Thymus (tissue), 11 donors: ENCODE results near the gene COMMD1. TPM values are rescaled to one million over a fixed set of nuclear protein-coding genes. Genes with fewer than 3 reads are reported as not detected.
"Not testable (repeated sequence)": the region's sequence is repeated elsewhere in the genome, so short reads cannot be mapped to it uniquely, and the experiment has no call there.

Experiments used
- DNase-seq, 9 donors: peaks; one replicate each; pipeline ENCODE4 v3.0.0-alpha.2; 2013; ENCODE audit warnings: low spot score in 9 of 9, low read depth in 6 of 9, missing footprints in 1 of 9
- H3K27ac ChIP-seq, 2 donors: one replicate each; pipeline ENCODE4 v1.5.1; 2013; ENCODE audit warnings: control low read depth in 1 of 2, low read depth in 1 of 2, low read length in 1 of 2, mild to moderate bottlenecking in 1 of 2, moderate library complexity in 1 of 2
- H3K27me3 ChIP-seq, 2 donors: one replicate each; pipeline ENCODE4 v1.5.1; 2013; ENCODE audit warnings: low read length in 1 of 2; ENCODE audit not compliant: control insufficient read depth in 2 of 2, insufficient read depth in 1 of 2
- H3K36me3 ChIP-seq, 2 donors: one replicate each; pipeline ENCODE4 v1.5.1; 2013; ENCODE audit warnings: low read length in 1 of 2, mild to moderate bottlenecking in 1 of 2, moderate library complexity in 1 of 2; ENCODE audit not compliant: control insufficient read depth in 2 of 2, insufficient read depth in 2 of 2
- H3K4me1 ChIP-seq, 2 donors: one replicate each; pipeline ENCODE4 v1.5.1; 2013; ENCODE audit warnings: low read length in 2 of 2; ENCODE audit not compliant: control insufficient read depth in 2 of 2, insufficient read depth in 2 of 2
- H3K4me3 ChIP-seq, 2 donors: one replicate each; pipeline ENCODE4 v1.5.1; 2013; ENCODE audit warnings: low read length in 2 of 2, control low read depth in 1 of 2, mild to moderate bottlenecking in 1 of 2
- H3K9me3 ChIP-seq, 2 donors: one replicate each; pipeline ENCODE4 v1.5.1; 2013; ENCODE audit warnings: low read length in 1 of 2, mild to moderate bottlenecking in 1 of 2; ENCODE audit not compliant: control insufficient read depth in 2 of 2, insufficient read depth in 1 of 2
- WGBS: extraction: QIAGEN DNeasy Blood & Tissue Kit; methylation state at CpG from one replicate; pipeline ENCODE4 v1.1.7; 2013; 5-methylcytosine and 5-hydroxymethylcytosine counted together
- polyA plus RNA-seq: library from polyadenylated mRNA; stranded (reverse); fragments of 200-250 nt; gene quantifications from one replicate; pipeline ENCODE4 v1.2.3, GENCODE V29; 2013
- total RNA-seq: library from RNA; stranded (reverse); fragments of 120-200 nt; gene quantifications from one replicate; pipeline ENCODE4 v1.2.4, GENCODE V29; 2013
- donor health status: healthy.

COMMD1 gene
- total and polyA plus RNA-seq, 2 donors: 39.9 to 45.1 TPM

DNA sequence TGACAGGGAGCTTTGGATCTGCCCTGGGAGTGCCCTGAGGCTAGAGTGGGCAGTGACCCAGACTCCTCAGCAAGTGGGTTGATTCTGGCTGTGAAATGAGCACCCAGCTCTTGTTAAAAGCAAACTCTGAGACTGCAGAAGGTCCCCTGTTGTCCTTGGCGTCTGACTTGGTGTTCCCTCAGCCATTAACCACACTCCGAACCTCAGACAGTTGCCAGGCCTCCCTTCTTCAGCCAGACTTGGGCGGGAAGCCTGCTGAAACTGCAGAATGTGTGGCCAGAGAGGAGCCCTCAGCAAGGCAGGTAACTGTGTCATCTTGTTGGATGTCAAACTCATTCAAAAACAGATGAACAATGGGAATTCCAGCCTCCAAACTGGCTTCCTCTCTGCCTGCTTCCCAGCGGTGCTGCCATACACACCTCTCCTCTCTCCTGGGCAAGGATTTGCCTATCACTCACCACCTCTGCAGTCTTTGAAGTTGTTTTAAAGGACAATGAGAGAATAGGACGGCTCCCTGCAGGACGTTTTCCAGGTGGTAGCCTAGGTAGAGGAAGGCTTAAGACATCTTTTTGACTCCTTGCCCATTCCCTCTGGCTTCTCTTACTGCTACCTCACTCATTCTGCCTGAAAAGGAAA, 251.5 kb downstream of the COMMD1 start:
- H3K4me3 ChIP-seq: no peak overlapping the region
- no peak overlapping the region for H3K27ac ChIP-seq
- 88% methylated on average over 6 of the region's 6 CpGs for WGBS
- peaks cover 0 to 3% of the 10 kb centered on the region in 2 donors for H3K9me3 ChIP-seq
- peaks cover 0 to 3% of the 10 kb centered on the region in 2 donors for H3K4me1 ChIP-seq
- H3K36me3 ChIP-seq: no peaks in the 10 kb centered on the region
- H3K27me3 ChIP-seq: no peaks in the 10 kb centered on the region
- no peak for DNase-seq

DNA sequence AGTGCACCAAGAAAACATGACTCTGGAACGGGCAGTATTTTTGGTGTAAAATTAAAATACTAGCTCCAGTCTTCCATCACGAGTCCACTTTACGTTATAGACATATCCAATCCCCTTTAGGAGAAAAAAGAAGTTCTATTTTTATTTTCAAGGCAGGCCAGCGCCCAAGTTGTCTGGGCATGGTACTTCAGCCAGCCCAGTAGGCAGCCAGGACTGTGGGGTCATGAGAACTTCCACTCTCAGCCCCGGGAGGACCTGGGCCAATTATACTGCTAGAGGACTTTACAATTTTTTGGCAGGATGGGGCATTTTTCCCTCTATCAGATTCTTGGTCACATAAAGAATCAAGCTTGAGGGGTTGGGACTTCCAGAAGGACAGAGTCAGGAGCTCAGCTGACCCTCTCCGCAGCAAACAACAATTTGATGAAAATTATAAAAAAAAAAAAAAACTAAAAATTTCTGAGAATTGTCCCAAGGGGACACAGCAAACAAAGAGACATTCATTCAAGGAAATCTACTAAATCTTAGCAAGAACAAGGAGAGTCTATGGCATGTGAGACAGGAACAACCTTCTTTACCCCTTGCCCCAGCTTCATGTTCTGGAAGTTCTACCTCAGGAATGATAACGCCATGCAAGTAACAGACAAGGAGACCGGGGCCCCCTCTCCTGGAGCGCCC, 253.1 kb downstream of the COMMD1 start:
- H3K36me3 ChIP-seq: no peaks in the 10 kb centered on the region
- no peak overlapping the region for H3K27ac ChIP-seq
- DNase-seq: no peak
- peaks cover 0 to 8% of the 10 kb centered on the region in 2 donors for H3K4me1 ChIP-seq
- no peak overlapping the region for H3K4me3 ChIP-seq
- H3K27me3 ChIP-seq: no peaks in the 10 kb centered on the region
- 96% methylated on average over 9 of the region's 9 CpGs for WGBS
- peaks cover 0 to 3% of the 10 kb centered on the region in 2 donors for H3K9me3 ChIP-seq

DNA sequence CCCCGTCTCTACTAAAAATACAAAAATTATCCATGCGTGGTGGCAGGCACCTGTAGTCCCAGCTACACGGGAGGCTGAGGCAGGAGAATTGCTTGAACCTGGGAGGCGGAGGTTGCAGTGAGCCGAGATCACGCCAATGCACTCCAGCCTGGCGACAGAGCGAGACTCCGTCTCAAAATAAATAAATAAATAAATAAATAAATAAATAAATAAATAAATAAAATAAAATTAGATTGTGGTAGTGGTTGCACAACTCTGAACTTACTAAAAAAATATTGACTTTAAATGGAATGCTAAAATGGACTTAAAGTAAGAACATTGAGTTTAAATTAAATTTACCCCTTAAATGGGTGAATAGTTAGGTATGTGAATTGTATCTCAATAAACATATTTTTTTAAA, 255.2 kb downstream of the COMMD1 start:
- over 99% methylated on average over 9 of the region's 9 CpGs for WGBS
- peaks cover 0 to 14% of the 10 kb centered on the region in 2 donors for H3K4me1 ChIP-seq
- not testable (repeated sequence) for DNase-seq, H3K27ac ChIP-seq, H3K9me3 ChIP-seq, H3K27me3 ChIP-seq, H3K36me3 ChIP-seq, H3K4me3 ChIP-seq

DNA sequence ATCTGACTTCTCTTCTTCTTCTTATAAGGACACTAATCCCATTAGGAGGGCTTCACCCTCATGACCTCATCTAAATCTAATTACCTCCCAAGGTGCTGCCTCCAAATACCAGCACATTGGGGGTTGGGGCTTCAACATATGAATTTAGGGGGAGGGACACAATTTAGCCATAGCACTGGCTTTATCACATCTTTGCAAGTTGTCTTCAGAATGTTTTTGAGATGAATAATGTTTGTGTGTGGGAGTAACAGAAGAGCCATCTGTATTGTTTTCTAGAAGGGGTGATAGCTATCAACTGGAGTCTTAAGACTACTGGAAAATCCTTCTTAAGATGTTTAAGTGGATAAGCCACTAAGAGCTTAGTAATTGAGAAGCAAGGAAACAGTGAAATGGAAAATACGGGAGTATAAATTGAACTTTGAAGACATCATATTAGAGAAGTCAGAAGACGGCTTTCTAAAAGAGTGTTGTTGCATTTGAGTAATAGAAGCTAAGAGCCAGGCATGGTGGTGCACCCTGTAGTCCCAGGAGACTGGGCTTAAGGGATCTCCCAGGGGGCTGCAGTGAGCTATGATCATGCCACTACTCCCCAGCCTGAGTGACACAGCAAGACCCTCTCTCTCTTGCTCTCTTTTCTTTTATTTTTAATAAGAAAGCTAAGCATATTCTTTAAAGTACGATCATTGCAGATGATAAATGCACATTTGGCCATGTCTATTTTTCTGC, 257.8 kb downstream of the COMMD1 start:
- H3K4me3 ChIP-seq: no peak overlapping the region
- H3K27me3 ChIP-seq: no peaks in the 10 kb centered on the region
- no peak for DNase-seq
- no peaks in the 10 kb centered on the region for H3K36me3 ChIP-seq
- peaks cover 0 to 14% of the 10 kb centered on the region in 2 donors for H3K4me1 ChIP-seq
- WGBS: 98% methylated on average over 3 of the region's 3 CpGs
- no peak overlapping the region for H3K27ac ChIP-seq
- H3K9me3 ChIP-seq: no peaks in the 10 kb centered on the region

DNA sequence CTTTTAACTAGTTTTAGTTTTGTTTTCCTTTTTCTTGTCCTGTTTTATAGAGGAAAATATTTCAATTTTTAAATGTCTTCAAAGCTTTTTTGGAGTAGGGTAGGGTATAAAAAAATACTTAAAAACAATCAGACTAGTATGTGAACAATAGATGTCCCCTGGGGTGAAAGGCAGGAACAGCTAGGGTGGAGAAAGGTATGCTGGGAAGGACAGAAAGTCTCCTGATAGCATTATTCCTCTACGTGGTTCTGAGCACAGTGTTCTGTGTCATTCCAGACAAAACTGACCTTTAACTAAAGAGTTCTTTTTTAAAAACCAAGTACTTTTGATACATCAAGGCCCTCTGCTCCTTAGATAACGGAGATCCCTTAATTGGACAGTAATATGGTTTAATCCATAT, 258.4 kb downstream of the COMMD1 start:
- DNase-seq: no peak
- Histone ChIP-seq H3K27ac (no peak overlapping the region), H3K36me3 (no peaks in the 10 kb centered on the region), H3K4me1 (peaks cover 0 to 14% of the 10 kb centered on the region in 2 donors), H3K4me3 (no peak overlapping the region), H3K27me3 (no peaks in the 10 kb centered on the region), H3K9me3 (no peaks in the 10 kb centered on the region)
- WGBS: 96% methylated on average over 2 of the region's 2 CpGs

DNA sequence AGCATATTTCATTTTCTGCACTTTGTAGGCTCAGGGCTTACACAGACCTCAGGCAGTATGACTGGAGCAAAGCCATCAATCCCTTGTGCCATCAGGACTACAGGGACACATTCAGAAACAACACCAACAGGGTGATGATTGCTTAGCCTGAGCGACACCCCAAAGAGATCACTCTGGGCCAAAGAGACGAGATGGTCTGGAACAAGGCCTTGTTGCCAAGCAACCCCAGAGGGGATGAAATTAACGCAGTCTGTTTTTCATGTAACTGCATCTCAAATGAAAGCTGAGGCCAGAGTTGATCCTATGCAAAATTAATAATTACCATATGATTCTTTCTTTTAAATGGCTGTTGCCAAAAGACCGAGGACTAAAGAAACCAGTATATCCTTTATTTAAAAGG, 270.3 kb downstream of the COMMD1 start:
- no peak overlapping the region for H3K4me3 ChIP-seq
- H3K36me3 ChIP-seq: no peaks in the 10 kb centered on the region
- H3K4me1 ChIP-seq: peaks cover 11 to 46% of the 10 kb centered on the region in 2 donors
- no peaks in the 10 kb centered on the region for H3K9me3 ChIP-seq
- 97% methylated on average over 4 of the region's 4 CpGs for WGBS
- H3K27ac ChIP-seq: no peak overlapping the region
- no peak for DNase-seq
- no peaks in the 10 kb centered on the region for H3K27me3 ChIP-seq

DNA sequence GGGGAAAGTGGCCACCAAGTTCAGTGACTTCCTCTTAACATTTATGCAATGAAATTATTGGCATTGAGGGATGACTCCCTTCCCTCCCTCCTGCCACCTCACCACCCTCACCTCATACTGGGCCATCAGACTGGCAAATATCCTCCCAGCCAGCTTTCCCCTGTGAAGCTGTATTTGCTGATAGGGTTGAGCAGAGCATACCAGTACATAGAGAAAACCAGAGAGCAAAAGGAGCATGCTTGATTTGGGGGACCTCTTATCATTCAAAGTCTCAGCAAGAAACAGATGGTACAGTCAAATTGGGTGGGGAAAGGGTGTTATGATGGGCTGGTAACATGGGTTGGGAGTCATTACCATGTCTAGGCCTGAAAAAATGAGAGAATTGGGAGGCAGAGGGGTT, 271.3 kb downstream of the COMMD1 start:
- Histone ChIP-seq H3K27me3 (no peaks in the 10 kb centered on the region), H3K4me1 (peaks cover 16 to 57% of the 10 kb centered on the region in 2 donors), H3K4me3 (no peak overlapping the region), H3K9me3 (no peaks in the 10 kb centered on the region), H3K36me3 (no peaks in the 10 kb centered on the region), H3K27ac (no peak overlapping the region)
- DNase-seq: no peak

- no peaks in the 10 kb centered on the region for H3K36me3 ChIP-seq
- no peaks in the 10 kb centered on the region for H3K9me3 ChIP-seq
- no peak for DNase-seq
- H3K4me3 ChIP-seq: no peak overlapping the region
- H3K27ac ChIP-seq: no peak overlapping the region
- H3K4me1 ChIP-seq: peaks cover 23 to 64% of the 10 kb centered on the region in 2 donors
- H3K27me3 ChIP-seq: no peaks in the 10 kb centered on the region
- 95% methylated on average over 4 of the region's 4 CpGs for WGBS
These were observed 272.0 kb downstream of the COMMD1 start for GRCh38 chr2:62177392-62178049.
